HG02938 (cell line): Measurements from ENCODE around the gene XRN2.
"Not testable (repeated sequence)": the region's sequence is repeated elsewhere in the genome, so short reads cannot be mapped to it uniquely, and the experiment has no call there.

Experiments used
- ATAC-seq: cut with Tn5 transposase; IDR thresholded peaks from one replicate; pipeline ENCODE4 v1.9.1; 2021; ENCODE audit warnings: mild to moderate bottlenecking, moderate library complexity; ENCODE audit not compliant: unreplicated experiment

Gene XRN2

DNA sequence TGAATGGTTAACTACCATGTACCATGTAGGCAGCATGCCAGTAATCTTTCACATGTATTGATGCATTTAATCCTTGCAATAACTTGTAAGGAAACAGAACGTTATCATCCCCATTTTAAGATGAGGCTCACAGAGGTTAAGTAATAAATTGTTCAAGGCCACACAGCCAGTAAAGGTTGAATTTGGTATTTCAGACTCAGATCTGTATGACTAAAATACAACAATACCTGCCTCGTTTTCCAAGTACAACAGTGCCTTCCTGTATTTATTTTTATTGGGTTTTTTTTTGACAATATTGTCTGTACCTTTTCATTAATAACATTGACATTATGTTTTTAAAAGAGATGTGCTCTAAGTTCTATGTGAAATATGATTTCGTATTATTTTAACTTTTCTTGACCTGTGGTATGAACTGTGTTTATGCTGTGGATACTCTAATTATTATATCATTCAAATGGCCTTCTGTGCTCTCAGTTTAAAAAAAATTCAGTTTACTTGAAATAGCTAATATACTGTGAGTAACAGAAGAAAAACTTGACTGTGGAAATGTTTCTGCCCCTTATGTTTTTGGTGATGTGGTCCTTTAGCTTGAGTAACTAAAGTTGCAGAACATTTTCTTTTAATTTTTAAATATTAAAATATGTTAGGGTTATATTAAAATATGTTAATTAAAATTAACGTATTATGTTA is 39.7 kb downstream of the XRN2 start:
- ATAC-seq: no peak

DNA sequence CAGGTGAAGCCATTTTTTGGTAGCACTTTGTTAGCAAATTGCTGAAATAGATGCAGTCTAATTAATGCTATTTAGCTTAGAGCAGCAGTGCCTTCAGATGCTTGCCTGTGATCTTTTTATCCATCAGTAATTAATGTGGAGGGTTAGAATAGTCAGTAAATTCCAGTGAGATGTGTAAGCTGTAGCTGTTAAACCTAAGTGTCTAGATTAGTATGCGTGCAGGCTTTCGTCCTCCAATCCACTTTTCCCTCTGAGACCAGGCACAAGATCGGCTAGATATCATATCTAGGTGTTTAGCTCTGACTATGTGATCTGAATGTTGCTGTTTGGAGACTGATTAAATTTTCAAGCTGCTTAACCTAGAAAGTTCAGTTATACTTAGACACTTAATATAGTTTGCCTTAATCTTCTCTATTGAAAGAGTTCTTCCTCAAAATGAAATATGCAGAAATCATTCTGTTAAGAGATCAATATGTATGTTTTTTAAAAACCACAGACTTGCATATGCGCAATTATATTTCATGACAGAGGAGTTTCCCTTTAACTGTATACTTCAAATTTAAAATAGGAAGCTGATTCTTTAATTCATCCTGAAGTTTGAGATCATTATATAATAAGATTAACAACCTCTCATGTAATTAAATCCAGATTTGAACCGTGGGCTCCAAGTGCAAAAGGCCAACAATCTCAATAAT is 41.2 kb downstream of the XRN2 start:
- no peak for ATAC-seq

DNA sequence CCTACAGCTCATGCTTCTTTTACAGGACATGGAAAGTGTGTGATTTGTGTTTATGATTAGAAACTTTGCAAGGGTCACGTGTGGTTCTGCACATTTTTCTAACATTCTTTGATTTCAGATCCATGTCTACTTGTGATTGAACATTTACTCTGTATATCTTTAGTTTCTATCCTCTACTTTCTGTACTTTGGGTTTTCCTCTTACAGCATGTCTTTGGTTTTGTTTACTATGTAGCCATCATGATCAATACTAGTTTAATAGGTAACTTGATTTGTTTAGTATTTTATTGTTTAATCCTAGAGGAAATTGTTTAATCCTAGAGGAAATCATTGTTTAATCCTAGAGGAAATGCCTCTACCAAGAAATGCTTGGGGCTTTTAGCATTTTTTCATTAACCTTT is 41.8 kb downstream of the XRN2 start:
- ATAC-seq: no peak

- ATAC-seq: no peak
These were observed 49.6 kb downstream of the XRN2 start for GRCh38 chr20:21352703-21353102.

GRCh38 chr20:21353236-21353635 is 50.1 kb downstream of the XRN2 start:
- no peak for ATAC-seq

GRCh38 chr20:21355981-21356380 is 52.9 kb downstream of the XRN2 start:
- ATAC-seq: no peak

- ATAC-seq: no peak
These were observed 53.3 kb downstream of the XRN2 start for GRCh38 chr20:21356386-21356785.

DNA sequence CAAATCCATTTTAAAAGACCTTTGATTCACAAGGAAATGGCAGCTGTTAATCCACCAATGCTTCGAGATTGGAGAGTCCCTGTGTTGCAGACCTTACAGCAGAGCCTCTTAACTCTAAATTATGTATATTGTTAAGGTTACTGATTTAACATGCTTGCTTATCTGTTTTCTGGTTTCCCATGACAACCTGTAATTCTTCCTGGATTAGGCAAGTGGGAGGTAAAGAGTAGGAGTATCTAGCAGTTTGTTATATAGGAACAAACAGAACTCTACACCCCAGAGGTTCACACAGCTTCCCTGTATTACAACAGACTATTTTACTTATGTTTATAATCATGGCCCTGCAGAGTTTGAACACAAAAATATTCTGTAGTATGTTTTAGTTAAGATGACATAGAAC is 54.7 kb downstream of the XRN2 start:
- ATAC-seq: no peak

DNA sequence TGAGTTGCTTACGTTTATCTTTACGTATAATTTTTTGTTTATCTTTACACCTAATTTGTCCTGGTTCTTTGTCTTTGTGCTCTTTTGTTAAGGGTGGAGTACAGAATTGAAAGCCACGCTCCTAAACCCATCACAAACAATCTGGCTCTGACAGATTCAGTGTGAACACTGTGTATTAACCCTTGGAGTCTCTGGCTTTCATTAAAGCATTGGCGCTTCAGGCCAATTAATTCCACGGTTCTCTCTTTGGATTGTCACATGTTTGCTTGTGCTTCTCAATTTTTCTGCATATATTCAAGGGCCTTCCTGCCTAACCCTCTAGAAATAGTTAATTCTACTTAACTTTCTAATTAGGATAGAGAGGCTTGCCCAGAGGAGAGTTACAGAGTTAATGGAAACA is 55.6 kb downstream of the XRN2 start:
- no peak for ATAC-seq

- no peak for ATAC-seq
These were observed 57.6 kb downstream of the XRN2 start for GRCh38 chr20:21360705-21361104.

- ATAC-seq: no peak
These were observed 58.1 kb downstream of the XRN2 start for GRCh38 chr20:21361266-21361665.

GRCh38 chr20:21364413-21364812 is 61.3 kb downstream of the XRN2 start:
- ATAC-seq: no peak

DNA sequence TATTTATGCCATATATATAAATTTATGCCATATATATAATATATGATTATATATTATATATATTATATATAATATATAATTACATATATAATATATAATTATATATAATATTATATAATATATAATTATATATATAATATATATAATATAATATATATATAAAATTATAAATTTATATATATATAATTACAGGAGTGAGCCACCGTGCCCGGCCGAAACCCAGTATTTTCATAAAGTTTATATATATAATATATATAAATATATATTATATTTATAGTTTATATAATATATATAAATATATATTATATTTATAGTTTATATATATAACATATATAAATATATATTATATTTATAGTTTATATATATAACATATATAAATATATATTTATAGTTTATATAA is 62.6 kb downstream of the XRN2 start:
- ATAC-seq: no peak

DNA sequence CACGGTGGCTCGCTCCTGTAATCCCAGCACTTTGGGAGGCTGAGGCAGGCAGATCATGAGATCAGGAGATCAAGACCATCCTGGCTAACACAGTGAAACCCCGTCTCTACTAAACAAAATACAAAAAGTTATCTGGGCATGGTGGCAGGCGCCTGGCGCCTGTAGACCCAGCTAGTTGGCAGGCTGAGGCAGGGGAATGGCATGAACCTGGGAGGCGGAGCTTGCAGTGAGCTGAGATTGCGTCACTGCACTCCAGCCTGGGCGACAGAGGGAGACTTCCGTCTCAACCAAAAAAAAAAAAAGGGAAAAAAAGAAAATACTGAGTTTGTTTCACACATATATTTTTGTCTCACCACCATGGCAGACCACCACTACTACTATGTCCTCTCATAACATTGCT is 63.1 kb downstream of the XRN2 start:
- ATAC-seq: not testable (repeated sequence)

DNA sequence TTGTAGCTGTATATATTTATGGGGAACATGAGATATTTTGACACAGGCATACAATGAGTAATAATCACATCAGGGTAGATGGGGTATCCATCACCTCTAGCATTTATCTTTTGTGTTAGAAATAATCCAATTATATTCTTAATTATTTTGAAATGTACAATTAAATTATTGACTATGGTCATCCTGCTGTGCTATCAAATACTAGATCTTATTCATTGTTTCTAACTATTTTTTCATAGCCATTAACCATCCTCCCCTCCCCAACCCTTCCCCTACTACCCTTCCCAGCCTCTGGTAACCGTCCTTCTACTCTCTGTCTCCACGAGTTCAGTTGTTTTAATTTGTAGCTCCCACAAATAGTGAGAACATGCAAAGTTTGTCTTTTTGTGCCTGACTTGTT is 65.7 kb downstream of the XRN2 start:
- no peak for ATAC-seq

GRCh38 chr20:21371193-21371592 is 68.1 kb downstream of the XRN2 start:
- no peak for ATAC-seq

DNA sequence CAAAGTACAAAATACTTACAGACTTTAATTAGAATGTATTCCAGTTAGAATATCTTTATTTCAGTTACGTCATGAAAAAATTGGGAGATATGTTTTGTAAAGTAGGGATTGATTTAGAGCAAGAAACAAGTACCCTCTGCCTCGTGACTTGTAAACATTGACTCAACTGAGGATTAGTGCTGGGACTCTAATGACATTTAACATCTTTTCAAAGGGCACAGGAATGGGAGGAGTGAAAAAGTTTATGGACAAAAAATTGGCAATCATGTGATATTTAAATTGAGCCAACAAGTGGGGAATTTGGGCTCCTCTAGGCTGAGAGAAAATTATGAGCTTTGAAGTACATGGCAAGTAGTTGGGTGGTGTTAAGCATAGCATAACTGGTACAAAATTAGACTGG is 68.9 kb downstream of the XRN2 start:
- ATAC-seq: no peak

DNA sequence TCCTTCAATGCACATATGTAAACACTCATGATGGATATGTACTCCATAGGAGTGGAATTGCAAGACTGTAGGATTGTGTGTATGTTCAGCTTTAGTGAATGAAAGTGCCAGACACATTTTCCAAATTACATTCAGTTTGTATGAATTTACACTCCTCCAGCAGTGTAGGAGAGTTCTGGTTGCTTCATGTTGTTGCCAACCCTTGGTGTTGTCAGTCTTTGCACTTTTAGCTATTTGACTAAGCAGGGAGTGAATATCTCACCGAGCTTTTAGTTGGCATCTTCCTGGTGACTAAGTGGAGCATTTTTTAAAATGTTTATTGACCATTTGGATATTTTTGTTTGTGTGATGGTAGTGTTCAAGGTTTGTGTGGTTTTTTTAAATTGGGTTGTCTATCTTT is 70.3 kb downstream of the XRN2 start:
- no peak for ATAC-seq

DNA sequence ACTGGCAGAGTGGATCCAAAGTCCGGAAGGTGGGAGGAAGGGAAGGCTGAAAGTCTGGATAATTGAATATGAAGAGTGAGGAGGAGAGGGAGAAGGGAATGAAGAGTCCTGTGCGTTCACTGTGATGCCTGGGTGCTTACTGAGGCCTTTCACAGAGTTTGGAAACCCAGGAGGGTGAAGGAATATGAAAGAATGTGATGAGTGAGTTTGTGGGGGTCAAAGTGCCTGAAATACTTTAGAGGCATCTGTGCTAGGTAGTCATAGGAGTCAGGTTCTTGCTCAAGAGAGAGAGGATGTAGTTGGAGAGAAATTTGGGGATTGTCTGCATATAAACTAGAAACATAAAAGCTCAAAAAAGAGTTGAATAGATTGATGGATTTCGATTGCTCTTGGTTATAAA is 73.5 kb downstream of the XRN2 start:
- no peak for ATAC-seq

GRCh38 chr20:21377701-21378100 is 74.6 kb downstream of the XRN2 start:
- ATAC-seq: no peak

DNA sequence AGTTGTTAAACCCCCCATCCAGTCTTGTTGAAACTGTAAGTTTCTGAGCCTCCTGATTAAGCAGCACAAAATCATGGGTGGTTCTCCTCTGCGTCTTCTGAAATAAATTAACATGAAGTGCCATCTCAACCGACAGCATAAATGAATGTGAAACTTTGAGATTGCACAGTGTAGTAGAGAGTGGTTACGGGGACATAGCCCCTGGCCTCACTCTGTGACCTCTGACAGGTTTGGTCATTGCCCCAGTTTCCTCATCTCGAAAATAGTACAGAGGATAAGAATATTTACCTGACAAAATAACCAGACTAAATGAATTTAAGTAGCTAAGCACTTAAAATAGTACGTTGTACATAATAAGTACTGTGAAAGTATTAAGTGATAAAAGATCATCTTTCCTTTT is 75.1 kb downstream of the XRN2 start:
- no peak for ATAC-seq

DNA sequence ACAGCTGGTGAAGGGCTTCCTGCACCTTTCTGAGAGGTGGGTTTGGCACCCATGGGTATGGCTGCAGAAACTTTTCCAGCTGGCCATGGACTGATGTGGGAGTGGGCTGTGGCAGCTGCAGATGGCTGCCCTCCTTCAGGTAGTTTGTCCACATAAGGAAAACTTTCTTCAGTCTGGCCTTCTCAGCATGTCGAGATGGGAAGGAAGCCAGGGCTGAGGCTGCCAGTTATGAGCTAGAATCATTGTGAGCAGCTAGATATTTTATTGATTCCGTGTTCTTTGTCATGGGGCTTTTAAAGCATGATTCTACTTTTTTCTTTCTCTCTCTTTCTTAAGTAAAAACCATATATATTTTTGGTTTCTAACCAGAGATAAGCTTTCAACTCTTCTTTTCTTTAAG is 77.6 kb downstream of the XRN2 start:
- no peak for ATAC-seq

DNA sequence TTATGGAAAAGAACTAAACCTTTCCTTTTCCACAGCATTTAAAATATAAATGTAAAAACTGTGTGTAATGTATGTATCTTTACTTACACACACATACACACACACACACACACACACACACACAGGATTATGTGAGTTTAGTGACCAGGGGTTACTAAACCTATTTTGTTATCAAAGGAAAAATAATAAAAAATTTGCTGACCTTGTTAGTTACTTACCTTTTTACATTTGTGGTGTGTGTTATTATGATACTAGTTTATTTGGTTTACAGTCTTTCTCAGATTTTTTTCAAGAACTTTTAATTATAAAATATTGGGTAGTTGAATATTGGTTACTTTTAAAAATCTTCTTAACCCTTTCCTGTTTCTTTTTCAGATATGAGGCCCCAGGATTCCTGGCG is 78.5 kb downstream of the XRN2 start:
- ATAC-seq: no peak
